NCI-H2107 treated with DMSO at 0.1 percent for 48 hours (cell line): ENCODE measurements around the gene B3GALT2.
A peak's percentile ranks its signal among the peaks of the same experiment; 100 is the strongest.
"Not testable (repeated sequence)": the region's sequence is repeated elsewhere in the genome, so short reads cannot be mapped to it uniquely, and the experiment has no call there.

Experiments used
- DNase-seq: peaks from one replicate; lab custom pipeline; 2025; ENCODE audit not compliant: unreplicated experiment; lab: John Stamatoyannopoulos, UW

The B3GALT2 gene, protein sequence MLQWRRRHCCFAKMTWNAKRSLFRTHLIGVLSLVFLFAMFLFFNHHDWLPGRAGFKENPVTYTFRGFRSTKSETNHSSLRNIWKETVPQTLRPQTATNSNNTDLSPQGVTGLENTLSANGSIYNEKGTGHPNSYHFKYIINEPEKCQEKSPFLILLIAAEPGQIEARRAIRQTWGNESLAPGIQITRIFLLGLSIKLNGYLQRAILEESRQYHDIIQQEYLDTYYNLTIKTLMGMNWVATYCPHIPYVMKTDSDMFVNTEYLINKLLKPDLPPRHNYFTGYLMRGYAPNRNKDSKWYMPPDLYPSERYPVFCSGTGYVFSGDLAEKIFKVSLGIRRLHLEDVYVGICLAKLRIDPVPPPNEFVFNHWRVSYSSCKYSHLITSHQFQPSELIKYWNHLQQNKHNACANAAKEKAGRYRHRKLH

DNA sequence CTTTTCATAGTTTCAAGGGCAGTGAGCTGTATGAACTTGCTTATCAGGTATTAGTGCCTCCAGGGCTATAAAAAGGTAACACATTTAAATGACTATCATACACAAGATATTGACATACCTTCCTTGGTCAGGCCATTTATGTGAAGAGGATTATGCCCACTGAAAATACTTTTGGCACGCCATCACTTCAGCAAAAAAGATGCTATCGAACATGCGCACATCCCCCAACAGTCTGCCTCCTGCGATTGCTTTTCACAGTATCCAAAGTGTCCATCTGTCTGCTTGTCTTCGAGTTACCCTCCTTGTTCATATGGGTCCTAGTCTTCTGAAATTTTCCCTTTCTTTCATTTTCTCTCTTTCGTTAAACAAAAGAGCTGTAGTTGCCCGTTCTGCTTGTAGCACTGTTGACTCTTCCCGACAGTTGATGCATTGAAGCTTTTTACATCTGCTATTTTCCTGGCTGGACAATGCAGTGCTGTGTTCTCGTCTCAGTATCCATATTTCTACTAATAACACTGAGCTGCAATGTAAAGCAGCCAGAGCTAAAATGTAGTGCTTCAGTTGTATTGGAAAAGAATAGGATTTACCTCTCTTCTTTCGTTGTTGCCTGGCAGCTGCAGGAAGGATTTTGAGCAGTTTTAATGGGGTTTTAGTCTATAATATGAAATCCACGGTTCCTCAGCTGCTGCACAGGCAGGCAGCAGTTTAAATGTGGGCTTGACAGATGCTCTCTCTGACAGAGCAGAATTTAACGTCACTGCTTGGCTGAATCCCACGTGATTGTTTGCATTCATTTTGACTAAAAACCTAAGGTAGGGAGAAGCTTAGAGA, at the start of gene B3GALT2:
Gene B3GALT2 (minus strand): TSS at position 713 of the 831 bp plus-strand sequence. CDS start 5,051 bp downstream, outside the sequence.
- DNase-seq = peak; percentile 64

- no peak for DNase-seq
These were observed 48.1 kb upstream of the B3GALT2 start for GRCh38 chr1:193234530-193234929.

DNA sequence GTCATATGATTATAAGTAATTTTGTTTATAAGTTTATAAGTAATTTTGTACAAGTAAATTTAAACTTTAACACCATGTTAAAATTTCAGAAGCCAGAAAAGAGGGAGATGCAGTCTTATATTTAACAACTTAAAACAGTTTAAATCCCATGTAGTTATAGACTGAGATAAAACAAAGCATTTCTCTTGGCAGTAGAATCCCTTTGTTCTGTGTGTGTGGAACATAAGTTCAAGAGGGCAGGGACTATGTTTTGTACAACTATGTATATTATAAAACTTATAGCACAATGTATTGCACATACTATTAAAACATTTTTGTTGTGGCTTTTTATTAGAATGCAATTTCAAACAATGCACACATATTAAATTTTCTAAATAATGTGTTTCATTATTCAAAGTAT, 44.7 kb upstream of the B3GALT2 start:
- DNase-seq = not testable (repeated sequence)

DNA sequence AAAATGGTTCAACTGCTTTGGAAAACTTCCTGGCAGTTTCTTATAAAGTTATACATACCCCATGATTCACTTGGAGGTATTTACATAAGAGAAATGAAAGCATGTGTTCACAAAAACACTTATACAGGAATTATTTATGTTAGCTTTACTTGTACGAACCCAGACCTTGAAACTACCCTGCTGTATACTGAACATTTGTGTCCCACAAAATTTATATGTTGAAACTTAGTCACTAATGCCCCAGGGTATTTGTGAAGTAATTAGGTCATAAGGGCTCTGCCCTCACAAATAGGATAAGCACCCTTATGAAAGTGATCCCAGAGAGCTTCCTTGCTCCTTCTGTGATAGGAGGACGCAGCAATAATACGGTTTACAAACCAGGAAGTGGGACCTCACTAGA, 42.7 kb upstream of the B3GALT2 start:
- DNase-seq = no peak

DNA sequence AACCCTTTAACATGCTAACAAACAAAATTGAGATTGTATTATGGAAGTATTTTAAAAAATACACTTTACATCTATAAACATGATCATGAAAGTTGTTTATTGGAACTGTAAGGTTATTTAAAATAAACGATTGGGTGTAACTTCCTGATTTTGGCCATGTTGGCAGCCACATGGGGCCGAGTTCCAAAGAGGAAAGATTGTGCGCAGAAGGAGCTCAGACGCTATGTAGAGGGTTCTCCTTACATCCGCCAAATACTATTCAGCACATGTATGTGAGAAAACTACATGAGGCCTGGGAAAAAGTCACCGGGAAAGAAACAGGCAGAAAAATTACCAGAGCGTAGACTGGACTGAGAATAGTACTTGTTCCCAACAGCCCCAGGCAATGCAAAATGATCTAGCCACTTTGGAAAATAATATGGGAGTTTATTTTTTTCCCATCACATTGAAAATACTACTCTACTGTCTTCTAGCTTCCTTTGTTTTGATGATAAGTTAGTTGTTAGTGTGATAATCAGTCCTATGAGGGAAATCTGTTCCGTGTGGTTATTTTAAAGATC, 35.7 kb upstream of the B3GALT2 start:
- no peak for DNase-seq

DNA sequence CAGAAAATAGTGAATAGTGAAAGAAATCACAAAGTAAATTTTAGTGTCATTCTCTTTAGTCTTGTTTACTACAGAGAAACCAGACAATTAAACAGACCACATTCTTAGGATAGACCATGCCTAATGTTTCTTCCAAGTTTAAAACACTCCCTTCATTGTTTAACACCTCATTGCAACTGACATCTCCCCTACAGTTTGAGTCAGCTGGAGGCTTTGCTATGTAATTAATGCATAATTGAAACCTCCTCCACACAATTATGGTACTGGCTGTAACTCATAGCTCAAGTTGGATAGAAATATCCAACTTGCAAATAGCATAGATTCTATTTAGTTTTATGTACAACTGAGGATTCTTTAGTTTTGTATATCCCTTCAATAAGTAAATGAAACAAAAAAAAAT, 35.2 kb upstream of the B3GALT2 start:
- no peak for DNase-seq

GRCh38 chr1:193219391-193219790, 33.0 kb upstream of the B3GALT2 start:
- DNase-seq = no peak

- DNase-seq = peak; percentile 65
These were observed 30.5 kb upstream of the B3GALT2 start for GRCh38 chr1:193216920-193217319.

DNA sequence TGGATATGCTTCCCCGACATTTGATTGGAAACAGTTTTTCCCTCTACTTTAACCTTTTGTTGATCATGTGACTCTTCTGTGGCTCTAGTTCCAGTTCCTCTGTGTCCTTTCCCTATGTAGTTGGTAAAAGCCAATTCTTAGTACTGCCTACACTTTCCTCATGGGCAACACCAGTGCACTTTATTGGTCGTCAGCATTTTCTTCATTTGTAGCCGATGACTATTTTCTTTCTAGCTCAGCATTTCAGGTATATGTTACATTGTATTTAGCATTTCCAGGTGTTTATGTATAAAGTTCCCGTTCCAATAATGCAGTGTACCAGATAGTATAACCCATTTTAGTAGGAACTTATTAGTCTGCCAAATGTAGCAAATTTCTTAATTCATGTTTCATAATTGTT, 27.6 kb upstream of the B3GALT2 start:
- no peak for DNase-seq

DNA sequence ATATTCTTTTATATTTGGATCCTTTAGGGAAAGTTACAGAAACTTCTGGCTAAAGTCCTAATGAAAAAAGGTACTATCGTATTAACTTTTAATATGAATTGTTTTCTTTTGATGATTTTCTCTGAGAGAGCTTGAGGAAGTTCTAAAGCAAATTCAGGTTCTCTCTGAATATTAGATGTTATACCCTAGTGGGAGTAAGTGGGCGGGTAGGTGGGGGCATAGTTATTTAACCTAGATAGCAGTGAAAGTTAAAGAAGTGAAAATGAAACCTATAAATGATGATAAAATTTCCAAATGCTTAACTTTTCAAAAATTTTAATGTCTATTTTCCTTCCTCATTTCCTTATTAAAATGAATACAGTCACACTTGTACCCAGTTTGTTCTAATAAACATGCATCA, 26.2 kb upstream of the B3GALT2 start:
- DNase-seq = no peak

DNA sequence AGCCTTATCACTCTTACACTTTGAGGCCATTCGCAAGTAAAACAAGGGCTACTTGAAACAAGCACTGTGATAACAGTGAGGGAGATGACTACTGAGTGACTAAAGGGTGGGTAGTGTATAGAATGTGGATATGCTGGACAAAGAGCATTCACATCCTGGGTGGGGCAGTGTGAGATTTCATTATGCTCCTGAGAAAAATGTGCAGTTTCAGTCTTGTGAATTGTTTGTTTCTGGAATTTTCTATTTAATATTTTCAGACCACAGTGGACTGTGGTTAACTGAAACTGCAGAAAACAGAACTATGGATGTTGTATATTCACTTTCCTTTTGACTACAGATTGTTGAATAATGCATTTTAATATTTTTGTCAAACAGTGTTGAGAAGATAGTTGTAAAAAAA, 25.1 kb upstream of the B3GALT2 start:
- no peak for DNase-seq

DNA sequence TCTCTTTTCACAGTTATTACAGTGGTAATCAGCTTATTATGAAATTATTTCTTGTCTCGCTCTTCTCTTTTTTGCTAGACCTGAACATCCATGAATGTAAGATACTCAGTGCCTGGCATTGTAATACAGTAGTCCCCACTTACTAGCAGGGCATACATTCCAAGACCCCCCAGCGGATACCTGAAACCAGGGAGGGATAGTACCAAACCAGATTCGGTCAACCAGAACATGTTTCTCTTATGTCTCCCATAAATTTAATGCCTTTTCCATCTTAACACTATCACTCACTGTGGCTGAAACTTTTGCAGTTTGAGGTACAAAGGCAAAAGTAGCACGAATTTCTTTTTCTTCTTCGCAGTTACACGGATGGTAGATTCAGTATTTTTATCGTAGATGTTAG, 24.6 kb upstream of the B3GALT2 start:
- no peak for DNase-seq

DNA sequence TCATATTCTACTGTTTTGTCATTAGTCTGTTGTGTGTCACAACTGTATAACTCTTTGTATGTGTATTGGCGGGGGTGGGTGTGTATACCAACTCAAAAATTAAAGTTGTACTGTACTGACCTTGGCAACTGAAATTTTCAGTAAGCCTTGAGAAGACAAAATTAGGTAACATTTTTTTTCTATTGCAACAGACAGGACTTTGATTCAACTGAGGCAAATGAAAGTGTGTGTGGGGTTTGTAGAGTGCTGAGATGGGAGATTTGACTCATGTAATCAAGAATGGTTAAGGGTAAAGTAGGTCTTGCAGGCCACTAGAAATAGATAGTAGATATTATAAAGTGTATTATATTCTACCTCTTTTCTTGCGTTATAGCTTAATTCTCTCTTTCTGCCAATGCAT, 14.6 kb upstream of the B3GALT2 start:
- no peak for DNase-seq

- DNase-seq = no peak
These were observed 13.5 kb upstream of the B3GALT2 start for GRCh38 chr1:193199940-193200339.

DNA sequence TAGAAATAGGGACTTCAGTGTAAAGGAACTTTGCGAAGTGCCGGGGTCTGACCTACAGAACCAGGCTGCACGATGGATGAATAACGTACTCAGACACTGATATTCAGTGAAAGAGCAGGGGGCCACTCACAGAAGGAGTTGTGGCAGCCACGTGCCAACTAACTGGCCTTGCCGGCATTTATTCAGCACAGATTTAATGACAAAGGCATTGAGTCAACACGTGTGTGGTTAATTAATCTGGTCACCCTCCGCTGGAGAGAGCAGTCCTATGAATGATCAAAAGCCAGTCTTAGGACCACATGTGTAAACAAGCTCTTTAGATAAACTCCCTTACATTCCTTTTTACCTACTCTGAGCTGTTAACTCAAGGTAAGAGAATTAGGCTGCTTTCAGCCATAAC, 6.2 kb upstream of the B3GALT2 start:
- DNase-seq = no peak

- DNase-seq = no peak
These were observed 3.8 kb upstream of the B3GALT2 start for GRCh38 chr1:193190096-193190744.

DNA sequence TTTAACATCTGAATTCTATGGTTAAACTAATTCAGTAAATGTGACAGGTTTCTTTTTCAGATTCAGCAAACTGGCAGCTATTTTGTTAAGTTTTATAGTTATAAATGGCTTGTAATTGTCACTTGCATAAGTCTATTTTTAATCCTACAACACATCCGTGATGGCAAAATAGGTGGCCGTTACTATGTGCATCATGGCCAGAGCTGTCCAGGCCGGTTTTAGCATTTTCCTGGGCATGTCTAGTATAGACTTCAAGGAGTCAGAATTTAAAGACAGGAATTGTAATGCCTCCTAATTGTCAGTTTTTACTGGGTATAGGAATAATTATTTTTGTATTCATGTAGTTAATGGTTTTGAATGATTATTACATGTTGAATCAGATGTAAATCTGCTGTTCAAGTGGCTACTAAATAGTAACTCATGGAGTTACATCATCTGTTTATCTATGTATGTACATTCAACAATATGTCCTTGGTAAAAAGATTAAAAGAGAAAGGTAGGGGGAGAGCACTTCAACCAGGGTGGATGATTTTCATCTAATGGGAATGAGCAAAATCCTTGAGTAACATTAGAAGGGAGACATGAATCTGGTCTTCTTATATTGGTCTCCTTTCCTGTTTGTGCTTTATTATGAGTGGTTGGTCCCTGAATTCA, 3.2 kb upstream of the B3GALT2 start:
- no peak for DNase-seq

DNA sequence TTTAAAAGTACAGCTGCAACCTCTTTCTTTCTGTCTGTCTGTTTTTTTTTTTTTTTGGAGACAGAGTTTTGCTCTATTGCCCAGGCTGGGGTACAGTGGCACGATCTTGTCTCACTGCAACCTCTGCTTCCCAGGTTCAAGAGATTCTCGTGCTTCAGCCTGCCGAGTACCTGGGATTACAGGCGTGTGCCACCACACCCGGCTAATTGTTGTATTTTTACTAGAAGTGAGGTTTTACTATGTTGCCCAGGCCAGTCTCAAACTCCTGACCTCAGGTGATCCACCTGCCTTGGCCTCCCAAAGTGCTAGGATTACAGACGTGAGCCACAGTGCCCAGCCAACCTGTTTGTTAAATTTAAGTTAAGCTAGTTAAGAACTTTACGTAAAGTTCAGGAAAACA, 2.5 kb upstream of the B3GALT2 start:
- not testable (repeated sequence) for DNase-seq

DNA sequence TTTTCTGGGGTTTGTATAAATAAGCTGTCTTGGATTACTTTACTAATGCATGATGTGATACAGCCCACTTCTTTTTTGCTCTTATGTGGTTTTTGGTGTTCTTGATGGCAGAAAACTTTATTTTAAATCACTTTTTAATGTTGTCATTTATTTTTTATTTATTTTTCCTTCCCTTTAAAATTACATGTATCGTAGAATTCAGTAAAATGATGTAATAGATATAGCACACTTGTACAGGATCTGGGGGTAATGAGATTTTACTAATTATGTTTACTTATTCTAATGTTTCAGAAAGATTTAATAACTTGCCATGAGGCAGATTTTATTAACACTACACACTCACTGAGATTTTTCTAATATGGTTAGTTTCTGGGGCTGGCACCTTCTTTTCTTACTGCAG, 701 bp upstream of the B3GALT2 start:
- no peak for DNase-seq

DNA sequence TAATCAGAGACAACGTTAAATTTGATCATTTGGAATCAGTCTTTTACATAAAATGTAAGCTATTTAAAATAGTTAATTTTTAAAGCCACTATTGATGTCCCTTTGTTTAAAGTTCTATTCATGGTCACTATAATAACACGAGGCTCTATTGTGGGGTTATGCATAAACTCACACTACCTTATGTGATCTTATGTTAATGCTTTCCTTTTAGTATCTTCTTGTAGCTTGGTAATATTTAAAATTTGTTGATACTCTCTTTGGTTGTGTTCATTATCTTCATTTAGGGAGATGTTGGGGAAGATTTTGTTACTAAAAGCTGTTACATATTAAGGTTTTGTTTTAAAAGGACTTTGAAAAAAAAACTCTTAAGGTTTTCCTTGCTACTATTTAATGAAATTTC, 1.2 kb downstream of the B3GALT2 start:
- no peak for DNase-seq

- DNase-seq = no peak
These were observed 1.6 kb downstream of the B3GALT2 start for GRCh38 chr1:193184776-193185175.
